NCI-H187 (cell line): ENCODE results near the gene AGGF1.

Source experiments
- DNase-seq, 2 experiments: peaks; one replicate each; lab custom pipeline; 2025; lab: John Stamatoyannopoulos, UW

The AGGF1 gene

GRCh38 chr5:77028631-77029375 lies 1.4 kb upstream of the AGGF1 start:
- no peak for DNase-seq

GRCh38 chr5:77029376-77029885 lies 773 bp upstream of the AGGF1 start:
- no peak for DNase-seq

GRCh38 chr5:77031891-77032290 lies 1.7 kb downstream of the AGGF1 start:
- no peak for DNase-seq

GRCh38 chr5:77032635-77033034 lies 2.4 kb downstream of the AGGF1 start:
- DNase-seq, result no peak

- DNase-seq, result no peak
These were observed 3.1 kb downstream of the AGGF1 start for GRCh38 chr5:77033338-77033737.

GRCh38 chr5:77035950-77036349 lies 5.7 kb downstream of the AGGF1 start:
- no peak for DNase-seq

- DNase-seq, result no peak
These were observed 16.3 kb downstream of the AGGF1 start for GRCh38 chr5:77046416-77047073.

GRCh38 chr5:77064040-77064439 lies 33.8 kb downstream of the AGGF1 start:
- no peak for DNase-seq

GRCh38 chr5:77065256-77065655 lies 35.1 kb downstream of the AGGF1 start:
- no peak for DNase-seq

GRCh38 chr5:77066184-77066583 lies 36.0 kb downstream of the AGGF1 start:
- no peak for DNase-seq

- no peak for DNase-seq
These were observed 36.7 kb downstream of the AGGF1 start for GRCh38 chr5:77066823-77067442.

GRCh38 chr5:77073667-77074066 lies 43.5 kb downstream of the AGGF1 start:
- no peak for DNase-seq

GRCh38 chr5:77074745-77075144 lies 44.5 kb downstream of the AGGF1 start:
- DNase-seq, result no peak

GRCh38 chr5:77076961-77077828 lies 47.0 kb downstream of the AGGF1 start:
- DNase-seq, result no peak

GRCh38 chr5:77077829-77078176 lies 47.6 kb downstream of the AGGF1 start:
- DNase-seq, result no peak

GRCh38 chr5:77080479-77080878 lies 50.3 kb downstream of the AGGF1 start:
- DNase-seq, result peak in 1 of 2 experiments; percentile 25

- DNase-seq, result peak; percentile 27 to 51
These were observed 50.7 kb downstream of the AGGF1 start for GRCh38 chr5:77080905-77081304.

- DNase-seq, result no peak
These were observed 52.1 kb downstream of the AGGF1 start for GRCh38 chr5:77082280-77082679.

- no peak for DNase-seq
These were observed 52.9 kb downstream of the AGGF1 start for GRCh38 chr5:77083088-77083487.

GRCh38 chr5:77086368-77086688 lies 56.1 kb downstream of the AGGF1 start:
- no peak for DNase-seq

- DNase-seq, result peak; percentile 26 to 58
These were observed 56.7 kb downstream of the AGGF1 start, which contains the start of gene ZBED3 for GRCh38 chr5:77086689-77087483. Gene ZBED3 (minus strand): TSS chr5:77087285. CDS start chr5:77077878, 9,407 bp downstream.
